Measurements from ENCODE around the gene PCDHB3.

- TF ChIP-seq POLR2AphosphoS5 (IDR thresholded peaks at IDR 0.05) (no peak), CTCF (IDR thresholded peaks at IDR 0.05) (peak in 1 of 2 donors; percentile 16), POLR2A (IDR thresholded peaks at IDR 0.05) (no peak)
Measured at GRCh38 chr5:141121563-141121962, 21.3 kb downstream of the PCDHB3 start, which contains the start of gene PCDHB4.
